Tibial nerve (tissue), 4 donors: ENCODE data around the gene KL. TPM values are rescaled to one million over a fixed set of nuclear protein-coding genes. Genes with fewer than 3 reads are reported as not detected.

Experiments
- DNase-seq, 2 donors: peaks; one replicate each; pipeline ENCODE4 v3.0.0-alpha.2; 2019; ENCODE audit warnings: low spot score in 2 of 2
- H3K27ac ChIP-seq, 4 donors: fragments of 200-600 bp; sonication (generic) in 3 of 4; one replicate each; pipeline ENCODE4 v1.5.1; 2017 to 2019; ENCODE audit warnings: mild to moderate bottlenecking in 1 of 4
- H3K27me3 ChIP-seq, 2 donors: fragments of 200-600 bp; sonication (generic) in 1 of 2; one replicate each; pipeline versions ENCODE4 v1.5.1 to v1.6.0; 2017 to 2019
- H3K36me3 ChIP-seq, 3 donors: fragments of 200-600 bp; sonication (generic); one replicate each; pipeline ENCODE4 v1.5.1; 2018 to 2019
- H3K4me1 ChIP-seq, 4 donors: fragments of 200-600 bp; sonication (generic) in 3 of 4; one replicate each; pipeline ENCODE4 v1.5.1; 2017 to 2019
- H3K4me3 ChIP-seq, 4 donors: fragments of 200-600 bp; sonication (generic) in 3 of 4; one replicate each; pipeline ENCODE4 v1.5.1; 2017 to 2019; ENCODE audit warnings: mild to moderate bottlenecking in 1 of 4, moderate library complexity in 1 of 4
- H3K9me3 ChIP-seq, 4 donors: fragments of 200-600 bp; sonication (generic) in 3 of 4; one replicate each; pipeline ENCODE4 v1.5.1; 2017 to 2019
- CTCF ChIP-seq, 5 experiments: fragments of 200-600 bp in 3 of 5; fragments of 450-650 bp in 2 of 5; sonication (generic) in 3 of 5; IDR thresholded peaks; one replicate each; pipeline ENCODE4 v1.5.1; 2016 to 2019; ENCODE audit warnings: antibody characterized with exemption in 5 of 5, mild to moderate bottlenecking in 3 of 5, moderate library complexity in 2 of 5
- EP300 ChIP-seq, 2 donors: sonication (generic); formaldehyde crosslinking; IDR thresholded peaks; one replicate each; pipeline ENCODE4 v1.6.1; 2017; ENCODE audit warnings: antibody characterized with exemption in 2 of 2, mild to moderate bottlenecking in 1 of 2
- POLR2A ChIP-seq, 2 donors: fragments of 450-650 bp; IDR thresholded peaks; one replicate each; pipeline ENCODE4 v1.6.1; 2017; ENCODE audit warnings: antibody characterized with exemption in 2 of 2, mild to moderate bottlenecking in 2 of 2, moderate library complexity in 2 of 2
- whole genome bisulfite sequencing, 2 donors: methylation state at CpG; one replicate each; pipeline ENCODE4 v1.1.5; 2018; 5-methylcytosine and 5-hydroxymethylcytosine counted together
- total RNA-seq, 4 donors: library from RNA; depleted of rRNA; stranded (reverse); fragments of >200 nt; gene quantifications; one replicate each; pipeline ENCODE4 v1.1.0, GENCODE V29; 2016

Gene KL
- total RNA-seq, 4 donors from 2014 or later, result 5.1 to 7.3 (median 6.9) TPM

GRCh38 chr13:33015791-33016323 lies 366 bp upstream of the KL start:
- H3K4me1 ChIP-seq, result peaks cover 0 to 23% (median 1%) of the 10 kb centered on the region in 4 donors
- H3K9me3 ChIP-seq, result no peaks in the 10 kb centered on the region
- TF ChIP-seq EP300 (IDR thresholded peaks at IDR 0.05), result no peak
- no peak for TF ChIP-seq POLR2A (IDR thresholded peaks at IDR 0.05)
- no peak for TF ChIP-seq CTCF (IDR thresholded peaks at IDR 0.05)
- WGBS, 2 donors, result 24 to 35% methylated on average over 27 to 34 of the region's 52 CpGs
- H3K27ac ChIP-seq, result peak overlapping the region; percentile 35 to 85 (median 56)
- H3K36me3 ChIP-seq, result no peaks in the 10 kb centered on the region
- peak overlapping the region; percentile 26 to 61 (median 40) for H3K4me3 ChIP-seq
- DNase-seq, result no peak
- no peaks in the 10 kb centered on the region for H3K27me3 ChIP-seq

GRCh38 chr13:33017323-33017929 lies 1.2 kb downstream of the KL start:
- H3K27ac ChIP-seq, result peak overlapping the region; percentile 73 to 88 (median 81)
- H3K27me3 ChIP-seq, result no peaks in the 10 kb centered on the region
- peak; percentile 46 to 69 for DNase-seq
- H3K36me3 ChIP-seq, result no peaks in the 10 kb centered on the region
- peaks cover 0 to 23% (median 1%) of the 10 kb centered on the region in 4 donors for H3K4me1 ChIP-seq
- peak overlapping the region; percentile 42 to 61 (median 56) for H3K4me3 ChIP-seq
- peak; percentile 24 to 70 for TF ChIP-seq POLR2A (IDR thresholded peaks at IDR 0.05)
- peak in 1 of 2 donors; percentile 75 for TF ChIP-seq EP300 (IDR thresholded peaks at IDR 0.05)
- peak; percentile 37 to 85 (median 75) for TF ChIP-seq CTCF (IDR thresholded peaks at IDR 0.05)
- no peaks in the 10 kb centered on the region for H3K9me3 ChIP-seq
- 22 to 25% methylated on average over 15 of the region's 15 CpGs for WGBS, 2 donors

- no peak overlapping the region for H3K4me3 ChIP-seq
- no peaks in the 10 kb centered on the region for H3K36me3 ChIP-seq
- DNase-seq, result no peak
- TF ChIP-seq POLR2A (IDR thresholded peaks at IDR 0.05), result no peak
- TF ChIP-seq CTCF (IDR thresholded peaks at IDR 0.05), result no peak
- TF ChIP-seq EP300 (IDR thresholded peaks at IDR 0.05), result no peak
- 93 to 94% methylated on average over 2 of the region's 2 CpGs for WGBS, 2 donors
- H3K27me3 ChIP-seq, result no peaks in the 10 kb centered on the region
- H3K27ac ChIP-seq, result no peak overlapping the region
- peaks cover 0 to 23% (median 1%) of the 10 kb centered on the region in 4 donors for H3K4me1 ChIP-seq
- no peaks in the 10 kb centered on the region for H3K9me3 ChIP-seq
Measured at GRCh38 chr13:33018886-33019285, 2.7 kb downstream of the KL start.

GRCh38 chr13:33022986-33023385 lies 6.8 kb downstream of the KL start:
- H3K27me3 ChIP-seq, result no peaks in the 10 kb centered on the region
- H3K27ac ChIP-seq, result no peak overlapping the region
- H3K4me1 ChIP-seq, result peaks cover 0 to 6% (median 0%) of the 10 kb centered on the region in 4 donors
- H3K9me3 ChIP-seq, result no peaks in the 10 kb centered on the region
- 85 to 89% methylated on average over 2 of the region's 2 CpGs for WGBS, 2 donors
- no peaks in the 10 kb centered on the region for H3K36me3 ChIP-seq
- H3K4me3 ChIP-seq, result no peak overlapping the region
- TF ChIP-seq POLR2A (IDR thresholded peaks at IDR 0.05) (no peak), CTCF (IDR thresholded peaks at IDR 0.05) (no peak), EP300 (IDR thresholded peaks at IDR 0.05) (no peak)
- no peak for DNase-seq

GRCh38 chr13:33025220-33025744 lies 9.1 kb downstream of the KL start:
- no peaks in the 10 kb centered on the region for H3K4me1 ChIP-seq
- no peak for TF ChIP-seq POLR2A (IDR thresholded peaks at IDR 0.05)
- TF ChIP-seq EP300 (IDR thresholded peaks at IDR 0.05), result no peak
- TF ChIP-seq CTCF (IDR thresholded peaks at IDR 0.05), result no peak
- no peak overlapping the region for H3K27ac ChIP-seq
- no peaks in the 10 kb centered on the region for H3K36me3 ChIP-seq
- no peaks in the 10 kb centered on the region for H3K9me3 ChIP-seq
- H3K4me3 ChIP-seq, result no peak overlapping the region
- WGBS, 2 donors, result 71 to 75% methylated on average over 4 of the region's 4 CpGs
- no peaks in the 10 kb centered on the region for H3K27me3 ChIP-seq
- no peak for DNase-seq
